Epithelial cell of proximal tubule (primary cell): Measurements from ENCODE around the gene NEK10. TPM values are rescaled to one million over a fixed set of nuclear protein-coding genes. Genes with fewer than 3 reads are reported as not detected.

Source experiments
- DNase-seq: peaks from one replicate; pipeline ENCODE4 v3.0.0-alpha.2; 2011; ENCODE audit warnings: low read depth
- H3K4me3 ChIP-seq: 2 replicates; pipeline ENCODE4 v1.5.1; 2011; ENCODE audit warnings: low read depth, mild to moderate bottlenecking, low read length
- CTCF ChIP-seq: conservative IDR thresholded peaks from 2 replicates; pipeline ENCODE4 v1.5.1; 2012; ENCODE audit warnings: low read depth, mild to moderate bottlenecking, low read length
- total RNA-seq: library from RNA; depleted of rRNA; stranded (reverse); fragments of >200 nt; gene quantifications from 2 replicates; pipeline ENCODE4 v1.2.3, GENCODE V29; 2015

Gene NEK10
- total RNA-seq, 1 donor from 2014 or later: 0.06 TPM

DNA sequence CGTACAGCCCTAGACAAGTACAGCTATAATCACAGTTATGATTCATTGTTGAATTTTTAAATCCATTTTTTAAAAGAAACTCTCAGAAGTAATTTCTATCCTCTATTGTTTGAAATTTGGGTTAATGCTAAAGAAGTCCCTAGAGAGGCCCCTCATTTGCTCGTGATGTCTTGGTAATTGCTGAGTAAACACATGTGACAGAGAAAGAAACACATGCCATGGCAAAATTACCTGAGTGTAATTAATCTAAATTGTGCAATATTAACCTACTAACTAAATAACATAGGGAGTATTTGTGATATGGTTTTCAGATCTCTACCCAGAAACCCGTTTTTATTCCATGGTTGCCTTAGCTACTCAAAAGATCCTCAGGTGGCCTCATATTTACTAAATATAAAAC lies 10.8 kb downstream of the NEK10 start:
- H3K4me3 ChIP-seq: no peak overlapping the region
- DNase-seq: no peak
- no peak for TF ChIP-seq CTCF

DNA sequence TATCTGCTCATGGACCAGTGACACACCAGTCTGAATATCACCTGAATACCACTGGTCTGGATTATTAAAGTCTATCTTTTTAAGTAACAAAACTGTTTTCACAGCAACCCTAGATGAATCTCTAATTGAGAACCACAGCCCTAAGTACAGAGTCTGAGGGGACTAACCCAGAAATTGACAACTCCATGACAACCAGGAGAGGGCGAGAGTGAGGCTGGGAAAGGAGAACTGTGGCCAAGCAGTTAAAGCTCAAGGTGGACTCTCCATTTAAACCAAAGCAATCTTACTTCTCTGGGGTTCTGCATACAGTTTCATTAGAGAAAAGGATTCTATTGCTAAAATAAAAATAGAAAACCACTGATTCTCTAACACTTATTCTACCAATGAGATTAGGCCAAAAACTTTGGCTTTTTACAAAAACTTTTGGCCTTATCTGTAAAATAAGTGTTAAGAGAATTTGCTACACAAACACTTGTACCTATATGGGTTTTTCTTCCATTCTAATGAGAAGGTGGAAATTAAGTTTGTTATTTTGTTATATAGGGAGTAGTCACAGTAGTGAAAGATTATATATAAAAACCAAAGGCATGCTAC lies 11.4 kb downstream of the NEK10 start:
- no peak for DNase-seq
- no peak overlapping the region for H3K4me3 ChIP-seq
- peak; percentile 84 for TF ChIP-seq CTCF

- no peak for DNase-seq
- no peak overlapping the region for H3K4me3 ChIP-seq
- no peak for TF ChIP-seq CTCF
These were observed 12.2 kb downstream of the NEK10 start for GRCh38 chr3:27356976-27357375.

- DNase-seq: no peak
- H3K4me3 ChIP-seq: no peak overlapping the region
- no peak for TF ChIP-seq CTCF
These were observed 14.5 kb downstream of the NEK10 start for GRCh38 chr3:27354588-27355203.

DNA sequence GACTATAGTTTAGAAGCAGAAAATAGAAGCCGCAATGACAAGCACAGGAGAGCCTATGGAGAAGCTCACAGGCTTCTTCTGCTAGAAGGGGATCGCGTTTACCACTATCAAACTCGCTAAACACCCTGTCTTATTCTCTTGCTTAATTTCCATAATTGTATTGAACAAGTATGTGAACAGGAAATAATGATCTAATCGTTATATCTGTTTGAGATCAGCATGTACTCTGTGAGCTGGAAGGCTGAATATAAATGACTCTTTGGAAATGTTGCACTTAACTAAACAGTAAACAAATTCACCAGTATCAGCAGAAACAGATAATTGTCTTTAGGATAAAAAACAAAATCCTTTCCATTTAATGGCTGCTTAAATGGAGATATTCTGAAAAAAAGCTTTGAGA lies 15.0 kb downstream of the NEK10 start:
- TF ChIP-seq CTCF: no peak
- DNase-seq: no peak
- no peak overlapping the region for H3K4me3 ChIP-seq

DNA sequence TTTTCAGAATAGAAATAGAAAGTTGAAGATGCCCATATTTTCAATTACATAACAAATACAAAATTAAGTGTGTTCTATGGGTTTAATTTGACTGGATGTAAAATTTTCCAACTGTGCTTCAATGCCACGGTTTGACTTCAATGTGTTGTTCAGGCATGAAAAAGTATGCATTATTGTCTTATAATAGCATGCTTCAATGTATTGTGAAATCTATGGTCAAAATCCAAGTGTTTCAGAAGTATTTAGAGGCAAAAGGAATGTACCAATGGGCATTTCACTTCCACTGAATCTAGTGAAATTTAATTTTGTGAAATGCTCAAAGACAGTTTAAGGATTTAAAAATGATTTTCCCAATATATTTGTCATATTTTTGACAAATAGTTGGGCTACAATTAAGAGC lies 16.0 kb downstream of the NEK10 start:
- no peak overlapping the region for H3K4me3 ChIP-seq
- TF ChIP-seq CTCF: no peak
- DNase-seq: no peak

DNA sequence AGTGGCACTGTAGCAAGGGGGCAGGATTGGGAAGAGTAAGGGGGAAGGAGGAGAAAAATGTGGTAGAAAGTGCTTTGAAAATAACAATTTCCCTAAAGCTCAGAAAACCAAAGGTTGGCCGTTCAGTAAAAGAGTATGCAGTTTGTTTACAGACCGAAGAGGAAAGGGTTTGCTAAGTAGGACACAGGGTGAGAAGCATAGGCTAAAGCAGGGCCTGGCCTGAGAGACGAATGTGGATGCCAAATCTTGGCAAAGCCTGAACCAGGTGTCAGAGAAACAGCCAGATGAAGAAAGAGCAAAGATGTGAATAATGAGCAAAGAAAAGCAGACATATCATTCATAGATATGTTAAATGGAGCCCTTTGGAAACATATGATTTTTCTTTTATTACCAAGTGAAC lies 17.1 kb downstream of the NEK10 start:
- DNase-seq: no peak
- H3K4me3 ChIP-seq: no peak overlapping the region

More for the DNA sequence above, 17.1 kb downstream of the NEK10 start:
- TF ChIP-seq CTCF: no peak
